HG02981 (cell line): Measurements from ENCODE around the gene MYL7.
"Not testable (repeated sequence)": the region's sequence is repeated elsewhere in the genome, so short reads cannot be mapped to it uniquely, and the experiment has no call there.

Source experiments
- ATAC-seq: cut with Tn5 transposase; IDR thresholded peaks from one replicate; pipeline ENCODE4 v1.9.1; 2021; ENCODE audit warnings: mild to moderate bottlenecking, moderate library complexity; ENCODE audit not compliant: unreplicated experiment

MYL7 gene

GRCh38 chr7:44172352-44172751 is 31.2 kb upstream of the MYL7 start:
- no peak for ATAC-seq

- not testable (repeated sequence) for ATAC-seq
Observed at GRCh38 chr7:44171901-44172300, 30.8 kb upstream of the MYL7 start.

GRCh38 chr7:44167920-44168319 is 26.8 kb upstream of the MYL7 start:
- ATAC-seq, result no peak

GRCh38 chr7:44163591-44163990 is 22.5 kb upstream of the MYL7 start:
- no peak for ATAC-seq

GRCh38 chr7:44162785-44163395 is 21.8 kb upstream of the MYL7 start:
- no peak for ATAC-seq

- ATAC-seq, result no peak
Observed at GRCh38 chr7:44162179-44162578, 21.0 kb upstream of the MYL7 start.

GRCh38 chr7:44161371-44161770 is 20.2 kb upstream of the MYL7 start:
- ATAC-seq, result no peak

GRCh38 chr7:44159824-44160630 is 18.9 kb upstream of the MYL7 start:
- ATAC-seq, result no peak

- ATAC-seq, result no peak
Observed at GRCh38 chr7:44158873-44159631, 17.9 kb upstream of the MYL7 start.

GRCh38 chr7:44158096-44158872 is 17.2 kb upstream of the MYL7 start:
- no peak for ATAC-seq

GRCh38 chr7:44157116-44158080 is 16.3 kb upstream of the MYL7 start:
- no peak for ATAC-seq

- ATAC-seq, result no peak
Observed at GRCh38 chr7:44156453-44157010, 15.4 kb upstream of the MYL7 start.

GRCh38 chr7:44155191-44156185 is 14.4 kb upstream of the MYL7 start:
- no peak for ATAC-seq

- no peak for ATAC-seq
Observed at GRCh38 chr7:44154703-44155102, 13.6 kb upstream of the MYL7 start.

GRCh38 chr7:44153948-44154335 is 12.8 kb upstream of the MYL7 start:
- ATAC-seq, result no peak

GRCh38 chr7:44152971-44153947 is 12.1 kb upstream of the MYL7 start:
- ATAC-seq, result no peak

GRCh38 chr7:44151956-44152355 is 10.8 kb upstream of the MYL7 start:
- ATAC-seq, result no peak
